Measurements from ENCODE around the gene ATP13A4.

DNA sequence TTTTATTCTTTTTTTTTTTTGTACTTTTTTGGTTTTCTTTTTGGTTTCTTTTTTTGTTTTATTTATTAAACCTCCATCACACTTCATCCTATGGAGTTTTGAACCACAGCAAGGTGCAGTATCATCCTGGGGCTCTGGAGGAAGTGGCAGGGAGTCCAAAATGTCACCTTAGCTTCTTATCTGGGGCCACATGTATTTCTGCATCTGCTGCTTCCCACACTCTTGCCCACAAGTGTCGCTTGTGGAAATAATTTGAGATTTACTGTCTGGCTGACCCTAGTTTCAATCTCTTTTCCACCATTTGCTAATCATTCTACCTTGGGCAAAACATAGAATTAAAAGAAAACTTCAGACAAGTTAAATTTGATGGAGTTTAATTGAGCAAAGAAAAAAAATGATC is 44.7 kb upstream of the ATP13A4 start:
- no peak for TF ChIP-seq CTCF (IDR thresholded peaks at IDR 0.05)
- no peak for TF ChIP-seq POLR2A (IDR thresholded peaks at IDR 0.05)
